Measurements from ENCODE around the gene IL1B.

GRCh38 chr2:112821142-112821541 lies 15.4 kb downstream of the IL1B start:
- TF ChIP-seq GATA2 (IDR thresholded peaks at IDR 0.05; ENCODE audit: low read depth, low read length): no peak
- TF ChIP-seq GATA3 (IDR thresholded peaks at IDR 0.05; ENCODE audit: low read depth, low read length): no peak

Measured in SH-SY5Y (cell line).